ENCODE results near the gene RBM22. TPM values are rescaled to one million over a fixed set of nuclear protein-coding genes. Genes with fewer than 3 reads are reported as not detected.

Gene RBM22
- total RNA-seq, 4 donors from 2014 or later, result 35.1 to 53.6 (median 44.0) TPM

DNA sequence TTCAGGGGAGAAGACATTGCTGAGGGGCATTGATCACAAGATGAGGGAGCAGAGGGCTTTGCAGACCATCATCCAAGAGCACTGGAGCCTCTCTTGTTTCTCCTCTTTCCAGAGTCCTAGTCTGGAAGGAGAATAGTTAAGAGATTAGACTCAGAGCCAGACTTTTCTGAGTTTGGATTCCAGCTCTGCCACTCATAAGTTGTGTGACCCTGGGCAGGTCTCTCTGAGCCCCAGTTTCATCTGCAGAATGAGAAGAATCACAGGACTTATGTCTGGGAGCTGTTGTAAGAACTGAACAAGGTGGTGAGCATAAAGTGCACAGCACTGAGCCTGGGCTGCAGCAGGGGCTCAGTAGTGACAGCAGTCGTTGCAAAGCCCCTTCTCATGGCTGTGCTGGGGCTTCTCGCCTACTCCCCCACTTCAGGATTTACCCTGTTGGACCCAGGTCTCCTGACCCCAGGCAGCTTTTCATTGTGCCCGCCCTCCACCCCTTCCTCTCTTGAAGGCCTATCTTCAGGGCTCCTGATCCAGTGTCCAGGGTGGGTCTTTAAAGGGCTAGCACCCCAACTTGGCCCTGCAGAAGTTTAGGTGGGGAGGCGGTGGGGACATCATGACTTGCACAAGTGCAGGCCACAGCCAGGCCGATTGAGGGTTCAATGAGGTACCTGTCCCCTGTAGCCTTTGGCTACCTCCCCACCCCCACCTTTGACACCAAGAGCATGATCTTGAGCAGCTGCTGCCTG is 58.9 kb downstream of the RBM22 start:
- Histone ChIP-seq H3K27ac (peak overlapping the region; percentile 68 to 83 (median 79)), H3K36me3 (no peaks in the 10 kb centered on the region), H3K4me1 (peaks cover 0 to 58% (median 0%) of the 10 kb centered on the region in 4 donors), H3K9me3 (no peaks in the 10 kb centered on the region), H3K4me3 (no peak overlapping the region), H3K27me3 (no peaks in the 10 kb centered on the region)
- TF ChIP-seq, protein P1, sequence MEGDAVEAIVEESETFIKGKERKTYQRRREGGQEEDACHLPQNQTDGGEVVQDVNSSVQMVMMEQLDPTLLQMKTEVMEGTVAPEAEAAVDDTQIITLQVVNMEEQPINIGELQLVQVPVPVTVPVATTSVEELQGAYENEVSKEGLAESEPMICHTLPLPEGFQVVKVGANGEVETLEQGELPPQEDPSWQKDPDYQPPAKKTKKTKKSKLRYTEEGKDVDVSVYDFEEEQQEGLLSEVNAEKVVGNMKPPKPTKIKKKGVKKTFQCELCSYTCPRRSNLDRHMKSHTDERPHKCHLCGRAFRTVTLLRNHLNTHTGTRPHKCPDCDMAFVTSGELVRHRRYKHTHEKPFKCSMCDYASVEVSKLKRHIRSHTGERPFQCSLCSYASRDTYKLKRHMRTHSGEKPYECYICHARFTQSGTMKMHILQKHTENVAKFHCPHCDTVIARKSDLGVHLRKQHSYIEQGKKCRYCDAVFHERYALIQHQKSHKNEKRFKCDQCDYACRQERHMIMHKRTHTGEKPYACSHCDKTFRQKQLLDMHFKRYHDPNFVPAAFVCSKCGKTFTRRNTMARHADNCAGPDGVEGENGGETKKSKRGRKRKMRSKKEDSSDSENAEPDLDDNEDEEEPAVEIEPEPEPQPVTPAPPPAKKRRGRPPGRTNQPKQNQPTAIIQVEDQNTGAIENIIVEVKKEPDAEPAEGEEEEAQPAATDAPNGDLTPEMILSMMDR (IDR thresholded peaks at IDR 0.05), result no peak
- TF ChIP-seq POLR2A (IDR thresholded peaks at IDR 0.05), result no peak
- no peak for DNase-seq

DNA sequence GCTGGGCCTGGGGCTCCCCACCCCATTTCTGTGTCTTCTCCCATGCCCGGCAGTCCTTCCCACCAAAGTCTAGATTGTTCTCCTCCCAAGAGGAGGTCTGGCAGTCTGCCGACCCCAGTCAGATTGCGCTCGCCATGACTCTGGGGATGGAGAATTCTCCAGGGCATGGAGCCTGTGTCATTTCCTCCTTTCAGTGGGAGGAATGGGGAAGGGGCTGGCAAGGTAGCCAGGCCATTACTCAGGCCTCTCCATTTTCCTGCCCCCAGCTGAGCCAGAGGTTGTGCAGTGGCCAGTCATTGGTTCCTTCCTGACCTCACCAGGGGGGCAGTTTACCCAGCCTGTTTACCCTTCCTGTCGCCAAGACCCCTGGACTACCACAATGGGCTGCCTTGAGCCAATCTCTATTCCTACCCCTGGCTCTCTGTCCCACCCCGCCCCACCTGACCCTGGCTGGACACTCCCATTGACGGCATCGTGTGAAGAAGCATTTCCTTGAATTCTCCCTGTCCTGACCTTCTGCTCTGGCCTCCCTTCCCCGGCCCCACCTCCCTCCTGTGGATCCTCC is 59.8 kb downstream of the RBM22 start:
- Histone ChIP-seq H3K27me3 (no peaks in the 10 kb centered on the region), H3K36me3 (no peaks in the 10 kb centered on the region), H3K9me3 (no peaks in the 10 kb centered on the region), H3K4me1 (peaks cover 0 to 58% (median 0%) of the 10 kb centered on the region in 4 donors), H3K27ac (peak overlapping the region; percentile 68 to 83 (median 79)), H3K4me3 (peak overlapping the region in 1 of 4 donors; percentile 27)
- no peak for DNase-seq
- TF ChIP-seq, protein P1 (IDR thresholded peaks at IDR 0.05), result no peak
- TF ChIP-seq POLR2A (IDR thresholded peaks at IDR 0.05), result no peak

Other genes with a start within 250 kb of the RBM22 start
- gene NDST1, start 192.9 kb downstream of the RBM22 start, total RNA-seq, result 100 to 1,000 TPM in 2 of 4 donors, 10 to 100 TPM in 2; 80.9 to 168 (median 118) TPM
- 10 to 100 TPM; 28.1 to 93.3 (median 75.8) TPM for gene SYNPO, start 60.4 kb downstream of the RBM22 start, total RNA-seq
- gene MYOZ3, start 39.8 kb downstream of the RBM22 start, total RNA-seq, result under 1 TPM in 1 of 4 donors, not detected in 3; 0.54 TPM
- 10 to 100 TPM; 41.7 to 75.9 (median 54.1) TPM for gene DCTN4, start 58.0 kb upstream of the RBM22 start, total RNA-seq
- gene SMIM3, start 77.7 kb upstream of the RBM22 start, total RNA-seq, result 10 to 100 TPM; 12.7 to 82.5 (median 23.6) TPM
- 10 to 100 TPM in 1 of 4 donors, 1 to 10 TPM in 2, not detected in 1; 1.1 to 11.6 (median 1.9) TPM for gene IRGM, start 145.5 kb upstream of the RBM22 start, total RNA-seq
- 10 to 100 TPM in 2 of 4 donors, 1 to 10 TPM in 2; 4.4 to 17.3 (median 8.5) TPM for gene ZNF300, start 203.9 kb upstream of the RBM22 start, total RNA-seq